ENCODE measurements around the gene MEGF9. TPM values are rescaled to one million over a fixed set of nuclear protein-coding genes. Genes with fewer than 3 reads are reported as not detected.

MEGF9 gene
- total RNA-seq, 1 donor from 2014 or later = 9.0 TPM

DNA sequence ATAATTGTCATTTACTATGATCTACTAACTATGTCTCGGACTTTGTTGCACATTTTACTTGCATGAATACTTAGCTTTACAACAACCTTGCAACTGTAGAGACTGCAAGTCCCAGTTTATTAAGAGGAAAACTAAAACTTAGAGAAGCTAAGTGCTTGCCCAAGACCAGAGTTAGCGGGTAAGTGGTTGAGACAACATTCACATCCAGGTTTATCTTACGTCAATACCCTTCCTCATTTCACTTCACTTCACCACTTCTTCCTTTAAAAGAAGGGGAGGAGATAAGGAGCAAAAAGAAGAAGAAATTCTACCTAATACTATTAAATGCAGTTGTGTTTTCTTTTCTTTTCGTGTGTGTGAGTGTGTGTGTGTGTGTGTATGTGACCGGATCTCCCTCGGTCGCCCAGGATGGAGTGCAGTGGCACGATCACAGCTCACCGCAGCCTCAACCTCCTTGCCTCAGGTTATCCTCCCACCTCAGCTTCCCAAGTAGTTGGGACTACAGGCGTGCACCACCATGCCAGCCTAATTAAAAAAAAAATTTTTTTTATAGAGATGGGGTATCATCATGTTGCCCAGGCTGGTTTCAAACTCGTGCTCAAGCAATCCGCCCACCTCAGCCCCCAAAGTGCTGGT is 37.4 kb downstream of the MEGF9 start:
- POLR2A ChIA-PET = interaction anchor here (1.0 kb wide), 1 partner anchor 32 kb away, joined by 3 read pairs; no protein-coding TSS in a partner anchor
- peaks cover 7% of the 10 kb centered on the region for H3K36me3 Mint-ChIP-seq (ENCODE audit: low read depth)
- ATAC-seq (ENCODE audit: low read depth) = no peak

GRCh38 chr9:120668399-120668798 is 45.9 kb downstream of the MEGF9 start:
- H3K27me3 Mint-ChIP-seq = no peaks in the 10 kb centered on the region
- H3K36me3 Mint-ChIP-seq (ENCODE audit: low read depth) = peaks cover 2% of the 10 kb centered on the region
- peaks cover 5% of the 10 kb centered on the region for H3K9me3 Mint-ChIP-seq
- TF ChIP-seq, protein P1, sequence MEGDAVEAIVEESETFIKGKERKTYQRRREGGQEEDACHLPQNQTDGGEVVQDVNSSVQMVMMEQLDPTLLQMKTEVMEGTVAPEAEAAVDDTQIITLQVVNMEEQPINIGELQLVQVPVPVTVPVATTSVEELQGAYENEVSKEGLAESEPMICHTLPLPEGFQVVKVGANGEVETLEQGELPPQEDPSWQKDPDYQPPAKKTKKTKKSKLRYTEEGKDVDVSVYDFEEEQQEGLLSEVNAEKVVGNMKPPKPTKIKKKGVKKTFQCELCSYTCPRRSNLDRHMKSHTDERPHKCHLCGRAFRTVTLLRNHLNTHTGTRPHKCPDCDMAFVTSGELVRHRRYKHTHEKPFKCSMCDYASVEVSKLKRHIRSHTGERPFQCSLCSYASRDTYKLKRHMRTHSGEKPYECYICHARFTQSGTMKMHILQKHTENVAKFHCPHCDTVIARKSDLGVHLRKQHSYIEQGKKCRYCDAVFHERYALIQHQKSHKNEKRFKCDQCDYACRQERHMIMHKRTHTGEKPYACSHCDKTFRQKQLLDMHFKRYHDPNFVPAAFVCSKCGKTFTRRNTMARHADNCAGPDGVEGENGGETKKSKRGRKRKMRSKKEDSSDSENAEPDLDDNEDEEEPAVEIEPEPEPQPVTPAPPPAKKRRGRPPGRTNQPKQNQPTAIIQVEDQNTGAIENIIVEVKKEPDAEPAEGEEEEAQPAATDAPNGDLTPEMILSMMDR (IDR thresholded peaks at IDR 0.05) = no peak
- POLR2A ChIA-PET = no interaction called here
- no peak overlapping the region for H3K4me3 Mint-ChIP-seq
- peaks cover 12% of the 10 kb centered on the region for H3K4me1 Mint-ChIP-seq
- no peak for ATAC-seq (ENCODE audit: low read depth)
- DNase-seq = no peak
- no peak overlapping the region for H3K27ac Mint-ChIP-seq
- intact Hi-C loops (cut with micrococcal nuclease) = no loop called here
- CTCF ChIA-PET = no interaction called here

More for the DNA sequence above, 37.4 kb downstream of the MEGF9 start:
- Mint-ChIP-seq H3K4me1 (peaks cover 3% of the 10 kb centered on the region), H3K27ac (no peak overlapping the region), H3K4me3 (no peak overlapping the region), H3K27me3 (no peaks in the 10 kb centered on the region), H3K9me3 (no peaks in the 10 kb centered on the region)
- intact Hi-C loops (cut with micrococcal nuclease) = no loop called here
- TF ChIP-seq, protein P1 (IDR thresholded peaks at IDR 0.05) = no peak
- CTCF ChIA-PET = no interaction called here
- no peak for DNase-seq

GRCh38 chr9:120663950-120664349 is 50.3 kb downstream of the MEGF9 start:
- peaks cover 5% of the 10 kb centered on the region for H3K9me3 Mint-ChIP-seq
- no peak overlapping the region for H3K4me3 Mint-ChIP-seq
- TF ChIP-seq, protein P1 (IDR thresholded peaks at IDR 0.05) = no peak
- POLR2A ChIA-PET = no interaction called here
- H3K27ac Mint-ChIP-seq = no peak overlapping the region
- intact Hi-C loops (cut with micrococcal nuclease) = no loop called here
- H3K27me3 Mint-ChIP-seq = no peaks in the 10 kb centered on the region
- no peak for DNase-seq
- peaks cover 4% of the 10 kb centered on the region for H3K36me3 Mint-ChIP-seq (ENCODE audit: low read depth)
- CTCF ChIA-PET = no interaction called here
- ATAC-seq (ENCODE audit: low read depth) = no peak
- peaks cover 18% of the 10 kb centered on the region for H3K4me1 Mint-ChIP-seq

DNA sequence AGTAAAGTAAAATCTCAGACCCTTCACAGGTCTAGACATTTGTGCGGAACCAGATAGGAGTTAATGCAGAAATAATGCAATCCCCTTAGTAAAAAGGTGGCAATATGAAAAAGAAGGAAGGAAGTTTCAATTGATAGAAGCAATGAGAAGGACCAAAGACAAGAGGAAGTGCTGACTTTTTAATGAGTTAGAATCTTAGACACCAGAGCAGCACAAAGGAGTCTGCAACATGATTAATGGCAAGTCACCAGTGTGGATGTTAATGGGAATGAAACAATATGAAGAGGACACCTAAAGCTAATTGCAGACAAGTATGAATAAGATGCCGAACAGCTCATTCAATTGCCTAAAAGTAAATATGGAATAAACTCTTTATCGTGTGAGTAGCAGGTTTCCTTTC is 50.9 kb downstream of the MEGF9 start:
- ATAC-seq (ENCODE audit: low read depth) (no peak), DNase-seq (no peak)
- Mint-ChIP-seq H3K9me3 (peaks cover 5% of the 10 kb centered on the region), H3K4me1 (peaks cover 18% of the 10 kb centered on the region), H3K4me3 (no peak overlapping the region), H3K36me3 (ENCODE audit: low read depth) (peaks cover 4% of the 10 kb centered on the region), H3K27ac (no peak overlapping the region), H3K27me3 (no peaks in the 10 kb centered on the region)
- ChIA-PET POLR2A (no interaction called here), CTCF (no interaction called here)
- intact Hi-C loops (cut with micrococcal nuclease) = no loop called here
- TF ChIP-seq, protein P1 (IDR thresholded peaks at IDR 0.05) = no peak

- TF ChIP-seq, protein P1 (IDR thresholded peaks at IDR 0.05) = no peak
- CTCF ChIA-PET = no interaction called here
- H3K4me1 Mint-ChIP-seq = peaks cover 18% of the 10 kb centered on the region
- intact Hi-C loops (cut with micrococcal nuclease) = no loop called here
- DNase-seq = no peak
- POLR2A ChIA-PET = interaction anchor here (0.7 kb wide), 1 partner anchor 52 kb away, joined by 4 read pairs; the partner anchor contains the start of gene MEGF9
- H3K4me3 Mint-ChIP-seq = no peak overlapping the region
- H3K9me3 Mint-ChIP-seq = peaks cover 5% of the 10 kb centered on the region
- H3K27me3 Mint-ChIP-seq = no peaks in the 10 kb centered on the region
- no peak for ATAC-seq (ENCODE audit: low read depth)
- no peak overlapping the region for H3K27ac Mint-ChIP-seq
- peaks cover 6% of the 10 kb centered on the region for H3K36me3 Mint-ChIP-seq (ENCODE audit: low read depth)
Measured at GRCh38 chr9:120662513-120662912, 51.8 kb downstream of the MEGF9 start.

All from activated B cell treated with CpG ODN at 0.5 μM for 24 hours (primary cell).